ENCODE data around the gene RGS18. TPM values are rescaled to one million over a fixed set of nuclear protein-coding genes. Genes with fewer than 3 reads are reported as not detected.
A peak's percentile ranks its signal among the peaks of the same experiment; 100 is the strongest.

RGS18 gene
- polyA plus RNA-seq, 3 donors = 43.7 to 57.0 (median 49.0) TPM

DNA sequence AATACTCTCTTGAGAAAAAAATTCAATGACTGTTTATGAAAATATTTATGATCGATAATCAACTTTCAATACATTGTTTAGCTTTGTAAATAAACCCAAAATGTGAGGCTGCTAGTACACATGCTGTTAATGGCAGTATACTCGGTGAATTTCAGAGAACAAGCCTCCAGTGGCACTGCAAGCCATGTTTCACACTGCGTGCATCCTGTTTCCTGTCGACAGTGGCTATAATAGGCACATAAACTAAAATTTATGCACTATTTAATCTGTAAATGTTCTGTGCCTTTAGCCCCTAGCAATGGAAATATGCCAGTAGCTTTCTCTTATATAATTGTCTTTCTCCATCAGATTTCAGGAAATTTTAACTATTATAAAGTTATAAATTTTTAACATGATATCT lies 26.3 kb upstream of the RGS18 start:
- no peaks in the 10 kb centered on the region for H4K20me1 ChIP-seq (ENCODE audit: insufficient read depth, low read length)
- Mint-ChIP-seq H3K4me3 (no peak overlapping the region), H3K9me3 (peaks cover 0 to 5% (median 3%) of the 10 kb centered on the region in 7 donors), H3K27ac (no peak overlapping the region), H3K36me3 (no peaks in the 10 kb centered on the region), H3K4me1 (no peaks in the 10 kb centered on the region), H3K27me3 (ENCODE audit: low read depth in 3 of 3) (no peaks in the 10 kb centered on the region)
- no peaks in the 10 kb centered on the region for H3K36me3 ChIP-seq (replicated peaks in 1 of 2; ENCODE audit: control insufficient read depth in 1 of 2, insufficient read depth in 2 of 2, low read length in 2 of 2)
- H3K4me2 ChIP-seq (replicated peaks; ENCODE audit: extremely low read depth, low read length, poor library complexity, severe bottlenecking) = no peak overlapping the region
- no peak for DNase-seq
- no peaks in the 10 kb centered on the region for H3K27me3 ChIP-seq (ENCODE audit: control insufficient read depth in 2 of 2, insufficient read depth in 2 of 2, low read length in 2 of 2)
- no peak overlapping the region for H3K4me3 ChIP-seq (replicated peaks in 1 of 3; ENCODE audit: low read depth in 2 of 3, low read length in 3 of 3)
- no peak overlapping the region for H3K27ac ChIP-seq (ENCODE audit: low read depth in 1 of 2, low read length in 2 of 2)
- no peaks in the 10 kb centered on the region for H3K79me2 ChIP-seq (ENCODE audit: insufficient read depth, low read length)
- 67% methylated on average over 1 of the region's 4 CpGs for WGBS (ENCODE audit: insufficient coverage)
- no peaks in the 10 kb centered on the region for H3K9me3 ChIP-seq (replicated peaks in 1 of 2; ENCODE audit: control insufficient read depth in 1 of 2, insufficient read depth in 1 of 2, low read length in 2 of 2)
- TF ChIP-seq, protein P1, sequence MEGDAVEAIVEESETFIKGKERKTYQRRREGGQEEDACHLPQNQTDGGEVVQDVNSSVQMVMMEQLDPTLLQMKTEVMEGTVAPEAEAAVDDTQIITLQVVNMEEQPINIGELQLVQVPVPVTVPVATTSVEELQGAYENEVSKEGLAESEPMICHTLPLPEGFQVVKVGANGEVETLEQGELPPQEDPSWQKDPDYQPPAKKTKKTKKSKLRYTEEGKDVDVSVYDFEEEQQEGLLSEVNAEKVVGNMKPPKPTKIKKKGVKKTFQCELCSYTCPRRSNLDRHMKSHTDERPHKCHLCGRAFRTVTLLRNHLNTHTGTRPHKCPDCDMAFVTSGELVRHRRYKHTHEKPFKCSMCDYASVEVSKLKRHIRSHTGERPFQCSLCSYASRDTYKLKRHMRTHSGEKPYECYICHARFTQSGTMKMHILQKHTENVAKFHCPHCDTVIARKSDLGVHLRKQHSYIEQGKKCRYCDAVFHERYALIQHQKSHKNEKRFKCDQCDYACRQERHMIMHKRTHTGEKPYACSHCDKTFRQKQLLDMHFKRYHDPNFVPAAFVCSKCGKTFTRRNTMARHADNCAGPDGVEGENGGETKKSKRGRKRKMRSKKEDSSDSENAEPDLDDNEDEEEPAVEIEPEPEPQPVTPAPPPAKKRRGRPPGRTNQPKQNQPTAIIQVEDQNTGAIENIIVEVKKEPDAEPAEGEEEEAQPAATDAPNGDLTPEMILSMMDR (IDR thresholded peaks at IDR 0.05) = no peak
- H3K4me1 ChIP-seq (ENCODE audit: control insufficient read depth in 1 of 2, insufficient read depth in 2 of 2, low read length in 2 of 2) = no peaks in the 10 kb centered on the region
- intact Hi-C loops (cut with micrococcal nuclease) = no loop called here
- H3K9ac ChIP-seq (ENCODE audit: insufficient read depth, low read length, poor library complexity, severe bottlenecking) = no peak overlapping the region
- no peak overlapping the region for H2AFZ ChIP-seq (ENCODE audit: insufficient read depth, low read depth, low read length, poor library complexity, severe bottlenecking)

DNA sequence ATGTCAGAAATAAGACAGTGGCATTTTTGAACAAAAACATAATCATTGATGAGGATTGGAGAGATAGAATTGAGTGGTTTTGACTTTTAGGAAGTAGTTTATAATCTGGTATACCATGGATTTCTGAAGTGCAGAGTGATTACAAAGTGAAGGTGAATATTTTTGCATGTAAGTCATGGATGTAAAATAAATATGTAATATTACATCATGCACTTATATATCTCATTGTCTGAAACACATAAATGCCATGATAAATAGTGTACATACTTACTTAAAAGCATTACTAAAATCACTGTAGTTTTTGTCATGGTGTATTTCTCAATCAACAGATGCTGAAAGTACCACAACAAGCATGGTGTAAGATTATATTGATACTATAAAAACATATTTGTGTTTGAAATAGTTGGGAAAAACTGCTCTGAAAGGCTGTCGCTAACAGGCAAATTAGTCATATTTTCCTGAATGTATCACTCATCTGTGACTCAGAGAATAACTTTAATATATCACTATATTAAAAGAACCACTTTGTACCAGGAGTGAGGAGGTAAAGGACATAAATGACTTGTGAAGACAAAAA lies 24.8 kb upstream of the RGS18 start:
- Histone ChIP-seq H3K4me2 (replicated peaks; ENCODE audit: extremely low read depth, low read length, poor library complexity, severe bottlenecking) (no peak overlapping the region), H3K79me2 (ENCODE audit: insufficient read depth, low read length) (no peaks in the 10 kb centered on the region), H2AFZ (ENCODE audit: insufficient read depth, low read depth, low read length, poor library complexity, severe bottlenecking) (no peak overlapping the region), H3K36me3 (replicated peaks in 1 of 2; ENCODE audit: control insufficient read depth in 1 of 2, insufficient read depth in 2 of 2, low read length in 2 of 2) (no peaks in the 10 kb centered on the region), H4K20me1 (ENCODE audit: insufficient read depth, low read length) (no peaks in the 10 kb centered on the region), H3K9ac (ENCODE audit: insufficient read depth, low read length, poor library complexity, severe bottlenecking) (no peak overlapping the region), H3K4me1 (ENCODE audit: control insufficient read depth in 1 of 2, insufficient read depth in 2 of 2, low read length in 2 of 2) (no peaks in the 10 kb centered on the region), H3K27ac (ENCODE audit: low read depth in 1 of 2, low read length in 2 of 2) (no peak overlapping the region), H3K9me3 (replicated peaks in 1 of 2; ENCODE audit: control insufficient read depth in 1 of 2, insufficient read depth in 1 of 2, low read length in 2 of 2) (no peaks in the 10 kb centered on the region), H3K27me3 (ENCODE audit: control insufficient read depth in 2 of 2, insufficient read depth in 2 of 2, low read length in 2 of 2) (no peaks in the 10 kb centered on the region), H3K4me3 (replicated peaks in 1 of 3; ENCODE audit: low read depth in 2 of 3, low read length in 3 of 3) (no peak overlapping the region)
- H3K4me3 Mint-ChIP-seq = no peak overlapping the region
- peak overlapping the region in 1 of 7 donors; percentile 7 for H3K27ac Mint-ChIP-seq
- no peak for DNase-seq
- WGBS (ENCODE audit: insufficient coverage) = no CpG with 5 or more reads among the region's 1 CpG
- TF ChIP-seq, protein P1 (IDR thresholded peaks at IDR 0.05) = no peak
- H3K4me1 Mint-ChIP-seq = no peaks in the 10 kb centered on the region
- no peaks in the 10 kb centered on the region for H3K27me3 Mint-ChIP-seq (ENCODE audit: low read depth in 3 of 3)
- peaks cover 0 to 5% (median 3%) of the 10 kb centered on the region in 7 donors for H3K9me3 Mint-ChIP-seq
- intact Hi-C loops (cut with micrococcal nuclease) = no loop called here
- H3K36me3 Mint-ChIP-seq = no peaks in the 10 kb centered on the region
